ENCODE measurements around the gene WEE1. TPM values are rescaled to one million over a fixed set of nuclear protein-coding genes. Genes with fewer than 3 reads are reported as not detected.

WEE1 gene
- total RNA-seq, 2 experiments from 2014 or later = 45.2 to 49.2 TPM

DNA sequence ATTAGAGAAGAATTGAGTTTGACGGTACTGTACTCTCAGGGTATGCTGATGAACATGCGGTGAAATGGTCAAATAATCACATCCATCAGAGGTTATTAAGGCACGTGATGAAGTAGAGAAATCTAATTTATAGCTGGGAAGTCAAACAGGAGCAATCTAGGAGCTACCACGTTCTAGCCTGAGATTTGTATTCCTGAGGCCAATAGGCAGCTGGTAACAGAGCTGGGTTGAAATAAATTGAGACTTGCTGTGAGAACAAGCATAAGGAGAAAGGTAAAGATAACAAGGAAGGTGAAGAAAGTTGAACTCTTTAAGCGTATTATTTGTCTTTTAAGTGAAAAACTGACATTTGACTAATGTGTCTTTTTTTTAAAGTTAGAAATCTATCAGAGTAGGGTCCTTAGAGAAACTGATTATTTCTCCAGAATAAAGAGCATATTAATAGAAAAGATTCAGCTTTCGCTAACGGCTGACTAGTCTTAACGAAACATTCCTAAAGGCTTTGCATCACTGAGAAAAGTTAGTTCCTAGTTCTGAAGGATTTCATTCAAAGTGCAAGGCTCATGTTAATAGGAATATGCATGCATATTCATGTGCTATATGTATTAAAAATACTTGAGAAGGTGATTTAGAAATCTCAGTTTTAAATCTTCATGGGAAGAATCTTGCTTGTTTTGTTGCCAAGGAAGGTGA is 5.2 kb upstream of the WEE1 start:
- no peak for DNase-seq
- Mint-ChIP-seq H3K36me3 (ENCODE audit: low read depth) (no peaks in the 10 kb centered on the region), H3K4me3 (no peak overlapping the region), H3K27me3 (peaks cover 6% of the 10 kb centered on the region), H3K4me1 (ENCODE audit: low read depth) (peaks cover 13% of the 10 kb centered on the region), H3K27ac (no peak overlapping the region), H3K9me3 (no peaks in the 10 kb centered on the region)
- POLR2A ChIA-PET = no interaction called here
- CTCF ChIA-PET = interaction anchor here (1.5 kb wide), 1 partner anchor 33 kb away, joined by 5 read pairs; no protein-coding TSS in a partner anchor
- intact Hi-C loops (cut with micrococcal nuclease) = no loop called here
- TF ChIP-seq, protein P1, sequence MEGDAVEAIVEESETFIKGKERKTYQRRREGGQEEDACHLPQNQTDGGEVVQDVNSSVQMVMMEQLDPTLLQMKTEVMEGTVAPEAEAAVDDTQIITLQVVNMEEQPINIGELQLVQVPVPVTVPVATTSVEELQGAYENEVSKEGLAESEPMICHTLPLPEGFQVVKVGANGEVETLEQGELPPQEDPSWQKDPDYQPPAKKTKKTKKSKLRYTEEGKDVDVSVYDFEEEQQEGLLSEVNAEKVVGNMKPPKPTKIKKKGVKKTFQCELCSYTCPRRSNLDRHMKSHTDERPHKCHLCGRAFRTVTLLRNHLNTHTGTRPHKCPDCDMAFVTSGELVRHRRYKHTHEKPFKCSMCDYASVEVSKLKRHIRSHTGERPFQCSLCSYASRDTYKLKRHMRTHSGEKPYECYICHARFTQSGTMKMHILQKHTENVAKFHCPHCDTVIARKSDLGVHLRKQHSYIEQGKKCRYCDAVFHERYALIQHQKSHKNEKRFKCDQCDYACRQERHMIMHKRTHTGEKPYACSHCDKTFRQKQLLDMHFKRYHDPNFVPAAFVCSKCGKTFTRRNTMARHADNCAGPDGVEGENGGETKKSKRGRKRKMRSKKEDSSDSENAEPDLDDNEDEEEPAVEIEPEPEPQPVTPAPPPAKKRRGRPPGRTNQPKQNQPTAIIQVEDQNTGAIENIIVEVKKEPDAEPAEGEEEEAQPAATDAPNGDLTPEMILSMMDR (IDR thresholded peaks at IDR 0.05) = no peak
- no peak for ATAC-seq

GRCh38 chr11:9568854-9569587 is 4.4 kb upstream of the WEE1 start:
- no peak overlapping the region for H3K4me3 Mint-ChIP-seq
- TF ChIP-seq, protein P1 (IDR thresholded peaks at IDR 0.05) = no peak
- no peak for ATAC-seq
- no peaks in the 10 kb centered on the region for H3K36me3 Mint-ChIP-seq (ENCODE audit: low read depth)
- ChIA-PET CTCF (interaction anchor here (1.5 kb wide), 1 partner anchor 34 kb away, joined by 5 read pairs; no protein-coding TSS in a partner anchor), POLR2A (no interaction called here)
- DNase-seq = no peak
- peaks cover 13% of the 10 kb centered on the region for H3K4me1 Mint-ChIP-seq (ENCODE audit: low read depth)
- intact Hi-C loops (cut with micrococcal nuclease) = no loop called here
- H3K27ac Mint-ChIP-seq = peak overlapping the region; percentile 17
- H3K9me3 Mint-ChIP-seq = no peaks in the 10 kb centered on the region
- H3K27me3 Mint-ChIP-seq = peaks cover 6% of the 10 kb centered on the region

DNA sequence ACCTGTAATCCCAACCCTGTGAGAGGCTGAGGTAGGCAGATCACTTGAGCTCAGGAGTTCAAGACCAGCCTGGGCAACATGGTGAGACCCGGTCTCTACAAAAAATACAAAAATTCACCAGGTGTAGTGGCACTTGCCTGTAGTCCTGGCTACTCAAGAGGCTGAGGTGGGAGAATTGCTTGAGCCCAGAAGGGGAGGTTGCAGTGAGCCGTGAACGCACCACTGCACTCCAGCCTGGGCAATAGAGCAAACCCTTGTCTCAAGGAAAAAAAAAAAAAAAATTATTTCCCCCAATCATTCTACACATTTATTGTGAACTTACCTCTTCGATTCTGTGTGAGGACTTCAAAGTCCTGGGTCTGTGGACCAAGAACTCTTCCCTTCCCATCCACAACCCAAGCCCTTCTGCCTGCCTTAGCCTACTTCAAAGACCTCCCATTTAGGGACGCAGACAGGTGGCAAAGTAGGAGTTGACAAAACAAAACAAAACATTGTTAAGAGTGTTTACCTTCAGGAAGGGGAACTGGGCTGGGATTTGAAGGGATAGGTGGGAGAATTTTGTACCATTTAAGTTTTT is 3.8 kb upstream of the WEE1 start:
- intact Hi-C loops (cut with micrococcal nuclease) = no loop called here
- H3K27me3 Mint-ChIP-seq = peaks cover 6% of the 10 kb centered on the region
- ATAC-seq (no peak), DNase-seq (no peak)
- ChIA-PET POLR2A (no interaction called here), CTCF (interaction anchor here (1.5 kb wide), 1 partner anchor 35 kb away, joined by 5 read pairs; no protein-coding TSS in a partner anchor)
- no peaks in the 10 kb centered on the region for H3K9me3 Mint-ChIP-seq
- no peak overlapping the region for H3K4me3 Mint-ChIP-seq
- TF ChIP-seq, protein P1 (IDR thresholded peaks at IDR 0.05) = no peak
- H3K4me1 Mint-ChIP-seq (ENCODE audit: low read depth) = peaks cover 13% of the 10 kb centered on the region
- H3K27ac Mint-ChIP-seq = no peak overlapping the region
- H3K36me3 Mint-ChIP-seq (ENCODE audit: low read depth) = peaks cover 2% of the 10 kb centered on the region

- intact Hi-C loops (cut with micrococcal nuclease) = no loop called here
- Mint-ChIP-seq H3K36me3 (ENCODE audit: low read depth) (peaks cover 10% of the 10 kb centered on the region), H3K4me3 (no peak overlapping the region), H3K4me1 (ENCODE audit: low read depth) (peaks cover 13% of the 10 kb centered on the region), H3K27ac (no peak overlapping the region), H3K27me3 (peaks cover 8% of the 10 kb centered on the region), H3K9me3 (no peaks in the 10 kb centered on the region)
- POLR2A ChIA-PET = no interaction called here
- CTCF ChIA-PET = no interaction called here
- TF ChIP-seq, protein P1 (IDR thresholded peaks at IDR 0.05) = no peak
- no peak for ATAC-seq
- no peak for DNase-seq
Measured at GRCh38 chr11:9570313-9571025, 3.0 kb upstream of the WEE1 start.

All from activated CD8-positive, alpha-beta T cell treated with anti-CD3 and anti-CD28 coated beads for 36 hours (primary cell).